Measurements from ENCODE around the gene TXNDC9.
"Not testable (repeated sequence)": the region's sequence is repeated elsewhere in the genome, so short reads cannot be mapped to it uniquely, and the experiment has no call there.

TXNDC9 gene

DNA sequence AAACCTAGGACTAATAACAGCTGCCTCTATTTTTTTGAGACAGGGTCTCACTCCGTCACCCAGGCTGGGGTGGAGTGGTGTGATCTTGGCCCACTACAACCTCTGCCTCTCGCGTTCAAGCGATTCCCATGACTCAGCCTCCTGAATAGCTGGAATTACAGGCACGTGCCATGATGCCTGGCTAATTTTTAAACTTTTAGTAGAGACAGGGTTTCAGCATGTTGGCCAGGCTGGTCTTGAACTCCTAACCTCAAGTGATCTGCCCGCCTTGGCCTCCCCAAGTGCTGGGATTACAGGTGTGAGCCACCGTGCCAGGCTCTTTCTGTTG is 18.3 kb downstream of the TXNDC9 start:
- DNase-seq = not testable (repeated sequence)

DNA sequence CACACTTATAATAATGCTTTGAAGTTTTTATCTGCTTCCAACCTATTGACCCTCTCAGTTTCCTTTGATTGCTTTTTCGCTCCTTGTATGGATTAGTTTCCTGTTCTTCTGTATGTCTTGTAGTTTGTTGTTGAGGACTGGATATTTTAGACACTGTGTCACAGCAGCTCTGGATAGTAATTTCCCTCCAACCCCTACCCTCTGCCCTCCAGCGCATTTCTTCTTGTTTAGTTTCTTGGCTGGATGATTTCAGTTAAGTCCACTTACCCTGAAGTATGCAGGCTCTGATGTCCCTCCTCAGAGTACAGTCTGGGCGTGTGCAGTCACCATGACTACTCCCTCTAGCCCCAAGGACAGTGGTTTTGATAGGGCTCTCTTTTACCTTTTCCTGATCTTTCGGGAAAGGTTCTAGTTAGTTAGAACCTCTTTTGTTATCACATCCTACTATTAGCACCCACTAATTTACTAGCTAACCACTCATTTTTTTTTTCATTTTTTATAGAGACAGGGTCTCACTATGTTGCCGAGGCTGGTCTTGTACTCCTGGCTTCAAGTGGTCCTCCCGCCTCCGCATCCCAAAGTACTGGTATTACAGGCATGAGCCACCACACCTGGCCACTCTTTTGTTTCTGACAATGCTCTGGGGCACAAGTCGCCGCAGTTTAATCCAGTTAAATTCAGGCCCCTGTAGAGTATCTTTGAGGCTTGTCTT is 18.8 kb downstream of the TXNDC9 start:
- no peak for DNase-seq

DNA sequence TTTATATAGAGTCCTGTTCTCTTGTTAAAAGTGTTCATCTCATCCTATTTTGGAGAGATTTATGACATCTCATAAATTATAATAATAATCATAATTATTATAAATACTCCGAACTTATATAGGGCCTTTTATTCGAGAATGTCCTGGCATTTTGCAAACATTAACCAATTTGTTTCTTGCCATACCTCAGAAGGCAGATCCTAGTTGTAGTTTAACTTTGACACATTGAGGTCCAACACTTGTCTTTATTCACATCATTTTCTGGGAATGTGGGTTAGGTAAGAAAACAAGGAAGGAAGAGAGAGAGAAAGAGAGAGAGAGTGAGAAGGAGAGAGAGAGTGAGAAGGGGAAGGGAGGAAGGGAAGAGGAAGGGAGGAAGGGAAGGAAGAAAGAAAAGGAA is 35.0 kb downstream of the TXNDC9 start, which contains the start of gene LYG1:
LYG1 (minus strand) TSS at position 101 of the 400 bp plus-strand sequence. CDS start 5,527 bp downstream, outside the sequence.
- not testable (repeated sequence) for DNase-seq

DNA sequence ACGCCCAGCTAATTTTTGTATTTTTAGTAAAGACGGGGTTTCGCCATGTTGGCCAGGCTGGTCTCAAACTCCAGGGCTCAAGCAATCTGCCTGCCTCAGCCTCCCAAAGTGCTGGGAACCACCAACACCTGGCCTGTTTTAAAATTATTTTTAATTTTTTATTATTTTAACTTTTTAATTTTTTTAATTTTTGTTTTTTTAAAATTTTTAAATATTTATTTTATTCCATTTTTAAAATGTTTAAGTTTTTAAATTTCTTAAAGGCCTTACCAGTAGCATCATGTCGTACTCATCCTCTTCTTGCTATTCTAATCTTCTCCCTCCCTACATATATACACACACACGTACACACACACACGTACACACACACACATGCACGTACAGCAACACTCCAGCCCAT is 36.6 kb downstream of the TXNDC9 start:
- no peak for DNase-seq

DNA sequence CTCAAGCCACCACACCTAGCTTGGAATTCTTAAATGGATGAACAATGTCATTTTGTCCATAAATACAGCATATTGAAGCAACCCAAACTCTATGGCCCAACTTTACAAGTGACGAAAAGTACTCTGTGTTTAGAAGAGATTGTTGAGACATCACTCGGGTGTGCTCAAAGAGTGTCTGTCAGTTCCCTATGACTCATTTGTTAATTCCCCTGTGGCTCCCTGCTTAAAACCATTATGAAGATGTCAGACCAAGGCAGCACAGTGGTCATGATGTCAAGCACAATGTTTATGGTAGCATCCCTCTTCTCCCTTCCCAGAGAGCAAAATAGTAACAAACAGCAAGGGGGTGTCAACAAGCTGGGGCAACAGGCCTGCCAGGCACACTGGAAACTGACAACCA is 38.1 kb downstream of the TXNDC9 start:
- DNase-seq = no peak

DNA sequence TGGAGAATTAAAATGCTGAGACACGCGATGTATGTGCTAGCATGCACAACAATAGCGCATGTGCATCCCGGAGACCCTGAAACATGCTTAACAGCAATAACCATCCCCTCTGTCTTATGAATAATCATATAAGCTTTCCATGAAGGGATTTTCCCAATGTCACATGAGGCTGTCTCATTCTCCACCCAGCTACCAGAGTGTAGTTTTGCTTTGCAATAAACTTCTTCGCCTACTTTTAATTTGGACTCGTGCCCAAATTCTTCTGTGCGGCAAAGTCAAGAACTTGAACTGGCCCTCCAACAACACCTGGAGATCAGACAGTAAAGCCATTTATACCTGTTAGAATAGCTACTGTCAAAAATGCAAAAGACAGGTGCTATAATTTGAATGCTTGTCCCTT is 50.6 kb downstream of the TXNDC9 start:
- DNase-seq = no peak

GRCh38 chr2:99279969-99280695 is 56.0 kb downstream of the TXNDC9 start:
- no peak for DNase-seq

- DNase-seq = no peak
Measured at GRCh38 chr2:99278793-99279291, 57.3 kb downstream of the TXNDC9 start.

DNA sequence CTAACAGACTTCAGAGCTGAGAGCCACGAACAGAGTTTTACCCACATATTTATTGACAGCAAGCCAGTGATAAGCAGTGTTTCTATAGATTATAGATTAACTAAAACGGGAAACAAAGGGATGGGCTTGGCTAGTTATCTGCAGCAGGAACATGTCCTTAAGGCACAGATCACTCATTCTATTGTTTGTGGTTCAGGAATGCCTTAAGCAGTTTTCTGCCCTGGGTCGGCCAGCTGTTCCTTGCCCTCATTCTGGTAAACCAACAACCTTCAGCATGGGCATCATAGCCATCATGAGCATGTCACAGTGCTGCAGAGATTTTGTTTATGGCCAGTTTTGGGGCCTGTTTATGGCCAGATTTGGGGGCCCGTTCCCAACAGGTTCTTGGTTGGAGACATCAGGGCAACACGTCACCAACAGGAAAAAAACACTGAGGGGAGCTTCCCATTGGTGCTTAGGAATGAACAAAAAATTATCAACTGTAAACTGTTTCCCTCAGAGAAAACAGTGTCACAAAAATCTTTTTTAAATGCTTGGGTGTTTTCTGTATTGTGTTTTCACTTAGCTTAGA is 57.9 kb downstream of the TXNDC9 start:
- DNase-seq = not testable (repeated sequence)

GRCh38 chr2:99275882-99276281 is 60.3 kb downstream of the TXNDC9 start:
- no peak for DNase-seq

Measured in CD4-positive, alpha-beta T cell treated with Interleukin-4 for 4 hours (primary cell).